Fibroblast of villous mesenchyme (primary cell): Measurements from ENCODE around the gene PSMB1. TPM values are rescaled to one million over a fixed set of nuclear protein-coding genes. Genes with fewer than 3 reads are reported as not detected.
"Not testable (repeated sequence)": the region's sequence is repeated elsewhere in the genome, so short reads cannot be mapped to it uniquely, and the experiment has no call there.

Experiments used
- DNase-seq: peaks from one replicate; pipeline ENCODE4 v3.0.0-alpha.2; 2010; ENCODE audit warnings: low read depth
- H3K4me3 ChIP-seq: 2 replicates; pipeline ENCODE4 v1.5.1; 2011; ENCODE audit warnings: low read depth, mild to moderate bottlenecking, low read length
- total RNA-seq: library from RNA; depleted of rRNA; stranded (reverse); fragments of >200 nt; gene quantifications from 2 replicates; pipeline ENCODE4 v1.2.3, GENCODE V29; 2012
- TF ChIP-seq, protein P1 (sequence below): IDR thresholded peaks from 2 replicates; pipeline ENCODE4 v1.5.1; 2012; ENCODE audit warnings: low read depth, mild to moderate bottlenecking, low read length; ENCODE audit not compliant: insufficient read depth

PSMB1 gene
- total RNA-seq, 1 donor, result 370 TPM

GRCh38 chr6:170537329-170537728, 15.8 kb downstream of the PSMB1 start:
- TF ChIP-seq, protein P1, sequence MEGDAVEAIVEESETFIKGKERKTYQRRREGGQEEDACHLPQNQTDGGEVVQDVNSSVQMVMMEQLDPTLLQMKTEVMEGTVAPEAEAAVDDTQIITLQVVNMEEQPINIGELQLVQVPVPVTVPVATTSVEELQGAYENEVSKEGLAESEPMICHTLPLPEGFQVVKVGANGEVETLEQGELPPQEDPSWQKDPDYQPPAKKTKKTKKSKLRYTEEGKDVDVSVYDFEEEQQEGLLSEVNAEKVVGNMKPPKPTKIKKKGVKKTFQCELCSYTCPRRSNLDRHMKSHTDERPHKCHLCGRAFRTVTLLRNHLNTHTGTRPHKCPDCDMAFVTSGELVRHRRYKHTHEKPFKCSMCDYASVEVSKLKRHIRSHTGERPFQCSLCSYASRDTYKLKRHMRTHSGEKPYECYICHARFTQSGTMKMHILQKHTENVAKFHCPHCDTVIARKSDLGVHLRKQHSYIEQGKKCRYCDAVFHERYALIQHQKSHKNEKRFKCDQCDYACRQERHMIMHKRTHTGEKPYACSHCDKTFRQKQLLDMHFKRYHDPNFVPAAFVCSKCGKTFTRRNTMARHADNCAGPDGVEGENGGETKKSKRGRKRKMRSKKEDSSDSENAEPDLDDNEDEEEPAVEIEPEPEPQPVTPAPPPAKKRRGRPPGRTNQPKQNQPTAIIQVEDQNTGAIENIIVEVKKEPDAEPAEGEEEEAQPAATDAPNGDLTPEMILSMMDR, result no peak
- DNase-seq, result no peak
- no peak overlapping the region for H3K4me3 ChIP-seq

GRCh38 chr6:170536671-170537070, 16.4 kb downstream of the PSMB1 start:
- TF ChIP-seq, protein P1, result no peak
- no peak overlapping the region for H3K4me3 ChIP-seq
- DNase-seq, result no peak

DNA sequence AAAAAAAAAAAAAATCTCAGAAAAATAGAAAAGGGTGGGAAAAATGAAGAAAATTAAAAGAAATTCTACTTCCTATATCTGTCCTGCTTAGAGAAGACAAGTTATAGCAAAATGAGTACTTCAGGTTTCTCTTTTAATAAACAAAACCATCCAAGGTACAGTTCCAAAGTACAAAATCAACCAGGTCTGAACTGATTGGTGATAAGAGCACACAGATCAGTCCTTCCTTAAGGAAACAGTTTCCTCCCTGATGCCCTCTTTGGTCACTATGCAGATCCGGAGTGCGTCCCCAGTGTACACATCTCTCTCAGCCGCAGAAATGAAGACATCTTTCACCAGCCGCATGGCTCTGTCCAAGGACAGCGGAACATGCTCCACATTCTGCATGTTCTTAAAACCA, 18.1 kb downstream of the PSMB1 start:
- no peak overlapping the region for H3K4me3 ChIP-seq
- TF ChIP-seq, protein P1, result no peak
- no peak for DNase-seq

- no peak overlapping the region for H3K4me3 ChIP-seq
- TF ChIP-seq, protein P1, result no peak
- no peak for DNase-seq
Measured at GRCh38 chr6:170533792-170534191, 19.3 kb downstream of the PSMB1 start.

- no peak for DNase-seq
- TF ChIP-seq, protein P1, result no peak
- no peak overlapping the region for H3K4me3 ChIP-seq
Measured at GRCh38 chr6:170532867-170533488, 20.1 kb downstream of the PSMB1 start.

DNA sequence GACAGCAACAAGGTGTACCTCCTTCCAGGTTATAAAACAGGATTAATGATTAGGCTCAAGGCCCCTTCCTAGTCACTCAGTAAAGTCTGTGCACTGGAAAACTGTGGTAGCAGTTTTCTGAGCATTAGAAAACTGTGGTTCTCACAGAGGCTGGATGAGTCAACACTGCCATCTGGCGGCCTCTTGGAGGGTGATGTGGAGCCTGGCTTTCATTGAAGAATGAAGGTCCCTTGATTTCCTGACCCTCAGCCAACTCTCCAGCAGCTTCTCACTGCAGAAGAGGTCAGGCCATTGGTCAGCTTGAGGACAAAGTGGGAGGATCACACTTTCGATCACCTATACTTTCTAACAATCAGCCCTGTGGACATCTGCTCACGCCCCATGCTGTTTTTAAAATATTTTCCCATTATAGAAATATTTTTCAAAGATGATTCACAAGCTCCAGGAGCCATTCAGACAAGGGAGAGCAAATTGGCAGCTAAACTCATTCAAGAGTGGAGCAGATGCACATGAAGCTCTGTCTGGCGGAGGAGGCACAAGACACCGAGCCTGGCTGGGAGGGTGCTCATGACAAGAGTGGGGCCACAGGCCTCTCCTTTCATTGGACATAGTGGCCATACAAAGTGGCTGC, 23.2 kb downstream of the PSMB1 start:
- no peak overlapping the region for H3K4me3 ChIP-seq
- TF ChIP-seq, protein P1, result peak; percentile 95
- DNase-seq, result peak; percentile 70

GRCh38 chr6:170527995-170528394, 25.1 kb downstream of the PSMB1 start:
- not testable (repeated sequence) for H3K4me3 ChIP-seq, DNase-seq
